ELR (cell line): ENCODE results near the gene ABCG8.

ENCODE experiments used
- DNase-seq: peaks from one replicate; pipeline ENCODE4 v3.0.0-alpha.2; 2015; ENCODE audit warnings: low read depth

ABCG8 gene

GRCh38 chr2:43838560-43839267, at the start of gene ABCG8, which contains the start of gene ABCG5:
Gene ABCG8 (plus strand): TSS chr2:43838971. CDS start chr2:43839054, 83 bp downstream.
Gene ABCG5 (minus strand): TSS chr2:43838839. CDS start chr2:43838679, 160 bp downstream.
- no peak for DNase-seq

- DNase-seq, result no peak
Measured at GRCh38 chr2:43790147-43790546, 48.6 kb upstream of the ABCG8 start.

- no peak for DNase-seq
Measured at GRCh38 chr2:43791035-43791765, 47.6 kb upstream of the ABCG8 start.

- DNase-seq, result no peak
Measured at GRCh38 chr2:43792653-43793052, 46.1 kb upstream of the ABCG8 start.

GRCh38 chr2:43794956-43795355, 43.8 kb upstream of the ABCG8 start:
- no peak for DNase-seq

GRCh38 chr2:43796206-43796605, 42.6 kb upstream of the ABCG8 start:
- DNase-seq, result no peak

GRCh38 chr2:43798300-43798699, 40.5 kb upstream of the ABCG8 start:
- DNase-seq, result peak; percentile 21

GRCh38 chr2:43800894-43801293, 37.9 kb upstream of the ABCG8 start:
- no peak for DNase-seq

- no peak for DNase-seq
Measured at GRCh38 chr2:43802135-43802534, 36.6 kb upstream of the ABCG8 start.

- DNase-seq, result no peak
Measured at GRCh38 chr2:43803113-43803512, 35.7 kb upstream of the ABCG8 start.

- DNase-seq, result no peak
Measured at GRCh38 chr2:43806719-43807031, 32.1 kb upstream of the ABCG8 start.

GRCh38 chr2:43810452-43810851, 28.3 kb upstream of the ABCG8 start:
- DNase-seq, result no peak

GRCh38 chr2:43810888-43811287, 27.9 kb upstream of the ABCG8 start:
- no peak for DNase-seq

GRCh38 chr2:43812006-43812405, 26.8 kb upstream of the ABCG8 start:
- no peak for DNase-seq

GRCh38 chr2:43812947-43813346, 25.8 kb upstream of the ABCG8 start:
- no peak for DNase-seq

- no peak for DNase-seq
Measured at GRCh38 chr2:43814711-43815110, 24.1 kb upstream of the ABCG8 start.

GRCh38 chr2:43818761-43819160, 20.0 kb upstream of the ABCG8 start:
- DNase-seq, result peak; percentile 70

- no peak for DNase-seq
Measured at GRCh38 chr2:43819491-43820163, 19.1 kb upstream of the ABCG8 start.

- DNase-seq, result no peak
Measured at GRCh38 chr2:43822839-43823238, 15.9 kb upstream of the ABCG8 start.

- DNase-seq, result no peak
Measured at GRCh38 chr2:43823751-43824150, 15.0 kb upstream of the ABCG8 start.

- DNase-seq, result no peak
Measured at GRCh38 chr2:43824512-43824911, 14.3 kb upstream of the ABCG8 start.

- no peak for DNase-seq
Measured at GRCh38 chr2:43824951-43825493, 13.7 kb upstream of the ABCG8 start.

GRCh38 chr2:43825841-43826240, 12.9 kb upstream of the ABCG8 start:
- no peak for DNase-seq
